BE2C (cell line): ENCODE results near the gene WASL.

Experiments used
- DNase-seq: peaks from one replicate; pipeline ENCODE4 v3.0.0-alpha.2; 2020
- H3K27me3 ChIP-seq: fragments of 250-450 bp; sonication (Bioruptor Pico); 2 replicates; pipeline ENCODE4 v1.5.1; 2020; ENCODE audit warnings: mild to moderate bottlenecking
- H3K36me3 ChIP-seq: fragments of 250-450 bp; sonication (Bioruptor Pico); 2 replicates; pipeline ENCODE4 v1.5.1; 2020; ENCODE audit warnings: mild to moderate bottlenecking
- H3K4me1 ChIP-seq: fragments of 250-450 bp; sonication (Bioruptor Pico); 2 replicates; pipeline ENCODE4 v1.5.1; 2020
- H3K4me3 ChIP-seq: 2 replicates; pipeline ENCODE4 v1.5.1; 2011; ENCODE audit warnings: low read depth, low read length
- H3K9me3 ChIP-seq: fragments of 250-450 bp; sonication (Bioruptor Pico); 2 replicates; pipeline ENCODE4 v1.5.1; 2020
- CTCF ChIP-seq: IDR thresholded peaks from 2 replicates; pipeline ENCODE4 v1.5.1; 2012; ENCODE audit warnings: mild to moderate bottlenecking, low read depth, low read length

WASL gene

DNA sequence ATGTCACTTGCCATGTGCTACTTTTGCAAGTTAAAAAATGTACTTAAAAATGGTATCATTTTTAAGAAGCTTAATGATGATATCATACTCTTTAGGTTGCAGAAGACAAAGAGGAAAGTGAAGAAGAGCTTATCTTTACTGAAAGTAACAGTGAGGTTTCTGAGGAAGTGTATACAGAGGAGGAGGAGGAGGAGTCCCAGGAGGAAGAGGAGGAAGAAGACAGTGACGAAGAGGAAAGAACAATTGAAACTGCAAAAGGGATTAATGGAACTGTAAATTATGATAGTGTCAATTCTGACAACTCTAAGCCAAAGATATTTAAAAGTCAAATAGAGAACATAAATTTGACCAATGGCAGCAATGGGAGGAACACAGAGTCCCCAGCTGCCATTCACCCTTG lies 87.0 kb downstream of the WASL start:
- Histone ChIP-seq H3K36me3 (no peaks in the 10 kb centered on the region), H3K4me3 (no peak overlapping the region), H3K27me3 (no peaks in the 10 kb centered on the region), H3K4me1 (peaks cover 16% of the 10 kb centered on the region), H3K9me3 (no peaks in the 10 kb centered on the region)
- TF ChIP-seq CTCF: no peak
- no peak for DNase-seq

DNA sequence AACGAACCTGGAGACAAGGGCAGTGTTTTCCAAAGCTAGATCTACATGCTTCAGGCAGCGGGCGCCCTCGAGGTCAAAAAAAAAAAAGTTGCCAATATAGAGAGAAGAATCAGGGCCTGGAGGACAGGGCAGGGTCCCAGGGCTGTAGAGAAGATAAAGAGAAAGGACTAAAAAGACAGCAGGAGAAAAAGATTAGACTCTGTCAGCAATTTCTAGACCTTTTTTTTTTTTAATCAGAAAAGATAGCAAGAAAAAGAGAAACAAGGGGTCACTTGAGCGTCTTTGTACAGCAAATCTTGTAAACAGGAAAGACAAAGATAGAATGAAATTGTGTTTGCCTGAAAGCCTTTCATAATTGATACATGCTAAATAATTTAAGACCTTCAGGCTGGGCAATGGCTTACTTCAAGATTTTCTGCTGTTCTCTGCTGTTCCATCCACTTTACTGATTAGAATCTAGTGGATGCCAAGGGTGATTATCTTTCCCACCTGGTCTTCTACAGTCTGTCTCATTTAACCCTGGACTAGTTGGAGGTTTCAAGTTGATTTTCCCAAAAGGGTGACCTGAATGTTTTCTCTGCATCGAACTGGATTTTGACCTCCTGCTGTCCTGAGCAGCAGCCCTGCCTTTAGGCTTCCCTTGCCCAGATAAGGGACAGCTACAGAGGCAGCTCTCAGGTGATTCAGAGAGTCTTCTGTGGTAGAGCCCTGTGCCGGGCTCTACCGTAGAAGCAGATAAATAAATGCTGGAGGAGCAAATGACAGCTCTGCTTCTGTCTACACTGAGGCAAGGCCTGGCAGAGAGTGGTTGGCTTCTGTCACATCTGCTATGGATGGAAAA lies 88.1 kb downstream of the WASL start:
- Histone ChIP-seq H3K4me3 (no peak overlapping the region), H3K27me3 (no peaks in the 10 kb centered on the region), H3K4me1 (peaks cover 9% of the 10 kb centered on the region), H3K9me3 (no peaks in the 10 kb centered on the region), H3K36me3 (no peaks in the 10 kb centered on the region)
- no peak for TF ChIP-seq CTCF
- no peak for DNase-seq

GRCh38 chr7:123658023-123658422 lies 90.8 kb downstream of the WASL start:
- Histone ChIP-seq H3K9me3 (no peaks in the 10 kb centered on the region), H3K36me3 (no peaks in the 10 kb centered on the region), H3K4me3 (no peak overlapping the region), H3K4me1 (0 out of 2 replicates have a peak, but pooled peaks cover 3% of the 10 kb centered on the region), H3K27me3 (no peaks in the 10 kb centered on the region)
- no peak for TF ChIP-seq CTCF
- no peak for DNase-seq

DNA sequence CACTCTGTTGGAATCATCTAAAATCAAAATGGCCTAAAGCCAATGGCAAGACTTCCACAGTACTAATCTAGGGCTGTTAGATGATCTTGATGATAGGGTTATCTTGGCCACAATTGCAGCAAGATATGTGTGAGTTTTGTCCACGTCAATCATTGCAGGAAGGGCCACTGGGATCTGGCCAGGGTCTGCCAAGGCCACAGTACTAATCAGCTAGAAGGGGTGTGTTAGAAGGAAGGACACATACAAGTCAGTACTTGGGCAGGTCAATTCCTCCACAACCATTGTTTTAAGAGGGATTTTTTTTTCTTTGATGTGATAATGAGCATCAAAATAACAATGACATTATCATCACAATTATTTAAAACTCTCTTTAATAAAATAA lies 91.5 kb downstream of the WASL start:
- no peaks in the 10 kb centered on the region for H3K9me3 ChIP-seq
- no peak for TF ChIP-seq CTCF
- no peaks in the 10 kb centered on the region for H3K27me3 ChIP-seq
- H3K4me3 ChIP-seq: no peak overlapping the region
- H3K36me3 ChIP-seq: no peaks in the 10 kb centered on the region
- 0 out of 2 replicates have a peak, but pooled peaks cover 3% of the 10 kb centered on the region for H3K4me1 ChIP-seq
- DNase-seq: no peak

- Histone ChIP-seq H3K9me3 (no peaks in the 10 kb centered on the region), H3K4me3 (no peak overlapping the region), H3K4me1 (0 out of 2 replicates have a peak, but pooled peaks cover 3% of the 10 kb centered on the region), H3K27me3 (no peaks in the 10 kb centered on the region), H3K36me3 (no peaks in the 10 kb centered on the region)
- DNase-seq: no peak
- no peak for TF ChIP-seq CTCF
Measured at GRCh38 chr7:123656544-123657303, 92.1 kb downstream of the WASL start.

GRCh38 chr7:123655614-123656013 lies 93.2 kb downstream of the WASL start, which contains the start of gene LMOD2:
Gene LMOD2 (plus strand): TSS chr7:123655866. CDS start chr7:123655964, 98 bp downstream.
- Histone ChIP-seq H3K9me3 (no peaks in the 10 kb centered on the region), H3K36me3 (no peaks in the 10 kb centered on the region), H3K27me3 (no peaks in the 10 kb centered on the region), H3K4me1 (no peaks in the 10 kb centered on the region), H3K4me3 (no peak within 1 kb of the TSS)
- no peak for TF ChIP-seq CTCF
- no peak for DNase-seq
